ENCODE data around the gene ITPRID1. TPM values are rescaled to one million over a fixed set of nuclear protein-coding genes. Genes with fewer than 3 reads are reported as not detected.
A peak's percentile ranks its signal among the peaks of the same experiment; 100 is the strongest.

Gene ITPRID1
- total RNA-seq, 2 donors from 2014 or later = not detected

- H3K4me3 ChIP-seq = no peak overlapping the region
Observed at GRCh38 chr7:31487476-31487875, 26.4 kb upstream of the ITPRID1 start.

GRCh38 chr7:31488562-31489203, 25.2 kb upstream of the ITPRID1 start:
- no peaks in the 10 kb centered on the region for H3K27me3 ChIP-seq
- H3K9me3 ChIP-seq = peaks cover 0 to 4% of the 10 kb centered on the region in 2 donors
- H3K36me3 ChIP-seq = no peaks in the 10 kb centered on the region
- DNase-seq (ENCODE audit: low spot score) = no peak
- no peak overlapping the region for H3K27ac ChIP-seq
- H3K4me3 ChIP-seq = no peak overlapping the region
- TF ChIP-seq CTCF (IDR thresholded peaks at IDR 0.05) = peak in 1 of 2 donors; percentile 61
- no peaks in the 10 kb centered on the region for H3K4me1 ChIP-seq

More at GRCh38 chr7:31487476-31487875, 26.4 kb upstream of the ITPRID1 start:
- DNase-seq (ENCODE audit: low spot score) = no peak
- Histone ChIP-seq H3K9me3 (peaks cover 0 to 4% of the 10 kb centered on the region in 2 donors), H3K27ac (no peak overlapping the region), H3K27me3 (no peaks in the 10 kb centered on the region), H3K36me3 (no peaks in the 10 kb centered on the region), H3K4me1 (no peaks in the 10 kb centered on the region)
- no peak for TF ChIP-seq CTCF (IDR thresholded peaks at IDR 0.05)

GRCh38 chr7:31490796-31491314, 23.0 kb upstream of the ITPRID1 start:
- H3K27ac ChIP-seq = no peak overlapping the region
- no peaks in the 10 kb centered on the region for H3K4me1 ChIP-seq
- H3K27me3 ChIP-seq = no peaks in the 10 kb centered on the region
- no peak for DNase-seq (ENCODE audit: low spot score)
- H3K36me3 ChIP-seq = no peaks in the 10 kb centered on the region
- no peak for TF ChIP-seq CTCF (IDR thresholded peaks at IDR 0.05)
- no peaks in the 10 kb centered on the region for H3K9me3 ChIP-seq
- H3K4me3 ChIP-seq = no peak overlapping the region

- DNase-seq (ENCODE audit: low spot score) = no peak
- H3K4me3 ChIP-seq = no peak overlapping the region
- no peaks in the 10 kb centered on the region for H3K27me3 ChIP-seq
- no peaks in the 10 kb centered on the region for H3K4me1 ChIP-seq
- H3K27ac ChIP-seq = no peak overlapping the region
- no peaks in the 10 kb centered on the region for H3K9me3 ChIP-seq
- TF ChIP-seq CTCF (IDR thresholded peaks at IDR 0.05) = no peak
- H3K36me3 ChIP-seq = no peaks in the 10 kb centered on the region
Observed at GRCh38 chr7:31492086-31492485, 21.8 kb upstream of the ITPRID1 start.

GRCh38 chr7:31493714-31494181, 20.1 kb upstream of the ITPRID1 start:
- H3K27ac ChIP-seq = no peak overlapping the region
- H3K36me3 ChIP-seq = no peaks in the 10 kb centered on the region
- no peaks in the 10 kb centered on the region for H3K9me3 ChIP-seq
- DNase-seq (ENCODE audit: low spot score) = no peak
- TF ChIP-seq CTCF (IDR thresholded peaks at IDR 0.05) = no peak
- no peaks in the 10 kb centered on the region for H3K27me3 ChIP-seq
- no peaks in the 10 kb centered on the region for H3K4me1 ChIP-seq
- no peak overlapping the region for H3K4me3 ChIP-seq

Measured in right atrium auricular region (tissue), 2 donors.